Measurements from ENCODE around the gene TBL1Y. TPM values are rescaled to one million over a fixed set of nuclear protein-coding genes. Genes with fewer than 3 reads are reported as not detected.
"Not testable (repeated sequence)": the region's sequence is repeated elsewhere in the genome, so short reads cannot be mapped to it uniquely, and the experiment has no call there.

TBL1Y gene
- total RNA-seq = 0.07 TPM in 1 of 2 replicates, not detected in the other

DNA sequence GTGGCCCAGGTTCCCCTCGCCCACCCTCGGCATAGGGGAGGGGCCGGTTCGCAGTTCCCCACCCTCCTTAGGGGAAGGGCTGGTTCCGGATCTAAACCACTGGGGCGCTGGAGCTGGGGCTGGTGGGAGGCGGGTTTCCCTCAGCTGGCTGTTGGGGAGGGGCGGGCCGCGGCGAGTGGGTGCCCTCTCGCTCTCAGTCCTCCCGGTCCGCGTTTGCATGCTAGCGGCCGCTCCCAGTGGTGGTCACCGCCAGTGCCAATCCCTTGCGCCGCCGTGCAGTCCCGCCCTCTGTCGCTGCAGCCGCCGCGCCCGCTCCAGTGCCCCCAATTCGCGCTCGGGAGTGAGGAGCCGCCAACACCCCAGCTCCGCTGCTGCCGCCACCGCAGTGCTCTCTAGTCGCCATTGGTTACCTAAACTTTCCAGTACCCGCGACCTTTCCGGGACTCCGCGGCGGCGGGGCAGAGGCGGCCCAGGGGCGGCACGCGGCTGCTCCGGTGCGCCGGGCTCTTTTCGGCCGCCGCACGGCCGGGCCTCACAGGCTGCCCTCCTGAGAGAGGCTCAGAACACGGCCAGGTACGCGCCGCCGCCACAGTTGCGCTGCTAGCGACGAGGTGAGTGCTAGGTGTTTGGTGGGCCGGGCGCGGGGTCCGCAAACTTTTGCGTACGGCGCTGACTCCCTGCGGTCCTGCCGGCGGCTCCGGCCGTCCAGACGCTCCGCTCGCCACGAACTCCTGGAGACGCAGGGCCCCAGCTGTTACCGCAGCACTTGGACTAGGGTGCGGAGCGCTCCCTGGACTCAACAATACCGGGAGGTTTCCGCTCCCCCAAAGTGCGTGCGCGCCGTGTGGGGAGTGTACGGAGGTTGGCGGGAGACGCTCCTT is at the start of gene TBL1Y:
Gene TBL1Y (plus strand): TSS at position 326 of the 881 bp plus-strand sequence. CDS start 114,388 bp downstream, outside the sequence.
- intact Hi-C loops (cut with micrococcal nuclease) = no loop called here

DNA sequence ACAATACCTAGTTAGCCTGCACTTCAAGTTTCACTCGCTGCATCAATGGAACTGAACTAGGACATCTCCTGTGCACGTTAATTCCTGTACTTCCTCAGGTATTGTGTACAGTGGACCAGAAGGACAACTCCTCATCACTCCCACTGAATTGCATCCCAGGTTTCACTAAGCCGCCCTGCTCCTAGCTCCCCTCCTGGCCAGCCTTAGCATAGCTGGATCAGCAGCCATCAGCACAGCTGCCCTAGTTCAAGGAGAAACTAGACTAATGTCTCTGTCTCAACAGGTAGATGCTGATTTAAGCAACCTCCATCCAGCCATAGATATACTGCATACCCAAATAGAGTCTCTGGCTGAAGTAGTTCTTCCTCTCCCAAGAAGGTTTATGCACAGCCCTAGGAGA is 16.0 kb upstream of the TBL1Y start:
- intact Hi-C loops (cut with micrococcal nuclease) = no loop called here

DNA sequence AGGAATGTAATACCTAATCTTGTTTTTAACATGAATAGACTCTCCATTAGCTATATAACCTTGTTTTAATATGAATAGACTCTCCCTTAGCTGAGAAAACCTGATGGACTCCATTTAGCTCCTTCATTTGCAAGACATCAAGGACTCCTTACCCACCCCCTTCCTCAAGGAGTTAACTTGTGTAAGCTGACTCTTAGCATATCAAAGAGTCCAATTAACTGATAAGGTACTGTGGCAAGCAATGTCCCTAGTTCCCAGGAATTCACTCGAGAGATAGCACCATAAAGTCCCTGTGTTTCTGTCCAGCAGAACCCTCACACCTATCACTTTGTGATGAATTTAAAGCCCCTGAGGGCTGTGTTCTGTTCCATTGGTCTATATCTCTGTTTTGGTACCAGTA is 15.3 kb upstream of the TBL1Y start:
- intact Hi-C loops (cut with micrococcal nuclease) = no loop called here

DNA sequence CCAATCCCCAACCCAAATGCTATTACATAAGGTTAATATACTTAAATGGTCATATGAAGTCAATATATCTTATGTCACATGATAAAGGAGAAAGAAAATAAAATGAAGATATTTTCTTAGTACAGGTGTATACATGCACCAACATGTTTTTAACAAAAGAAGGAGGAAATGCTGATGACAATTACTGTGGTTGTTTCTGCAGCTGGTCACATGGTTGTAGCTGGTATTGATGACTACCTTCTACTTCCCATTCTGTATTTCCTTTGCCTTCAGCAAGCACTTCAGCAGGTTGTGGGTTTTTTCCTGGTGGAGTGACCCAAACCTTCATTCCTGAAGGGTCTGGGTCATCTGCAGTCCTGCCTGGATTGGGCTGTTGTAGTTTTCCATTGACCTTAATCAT is 8.4 kb upstream of the TBL1Y start:
- intact Hi-C loops (cut with micrococcal nuclease) = not testable (repeated sequence)

DNA sequence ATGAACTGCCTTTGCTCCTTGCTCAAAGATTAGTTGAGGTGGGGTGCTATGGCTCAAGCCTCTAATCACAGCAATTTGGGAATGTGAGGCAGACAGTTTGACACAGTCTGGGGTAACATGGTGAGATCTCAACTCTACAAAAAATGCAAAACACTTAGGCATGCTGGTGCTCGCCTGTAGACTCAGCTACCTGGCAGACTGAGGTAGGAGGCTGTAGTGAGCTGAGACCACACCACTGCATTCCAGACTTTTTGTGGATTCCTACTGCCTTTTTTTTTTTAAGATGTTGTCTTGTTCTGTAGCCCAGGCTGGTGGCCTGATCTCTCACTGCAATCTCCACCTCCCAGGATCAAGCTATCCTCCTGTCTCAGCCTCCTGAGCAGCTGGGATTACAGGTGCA is 2.9 kb upstream of the TBL1Y start:
- intact Hi-C loops (cut with micrococcal nuclease) = no loop called here

DNA sequence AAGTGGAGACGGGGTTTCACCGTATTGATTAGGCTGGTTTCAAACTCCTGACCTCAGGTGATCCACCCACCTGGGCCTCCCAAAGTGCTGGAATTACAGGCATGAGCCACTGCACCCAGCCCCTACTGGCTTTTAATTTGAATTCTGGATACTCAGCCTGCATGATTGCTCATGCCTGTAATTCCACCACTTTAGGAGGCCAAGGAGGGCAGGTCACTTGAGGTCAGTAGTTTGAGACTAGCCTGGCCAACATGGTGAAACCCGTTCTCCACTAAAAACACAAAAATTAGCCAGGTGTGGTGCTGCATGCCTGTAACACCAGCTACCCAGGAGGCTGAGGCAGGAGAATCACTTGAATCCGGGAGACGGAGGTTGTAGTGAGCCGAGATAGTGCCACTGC is 2.5 kb upstream of the TBL1Y start:
- intact Hi-C loops (cut with micrococcal nuclease) = not testable (repeated sequence)

DNA sequence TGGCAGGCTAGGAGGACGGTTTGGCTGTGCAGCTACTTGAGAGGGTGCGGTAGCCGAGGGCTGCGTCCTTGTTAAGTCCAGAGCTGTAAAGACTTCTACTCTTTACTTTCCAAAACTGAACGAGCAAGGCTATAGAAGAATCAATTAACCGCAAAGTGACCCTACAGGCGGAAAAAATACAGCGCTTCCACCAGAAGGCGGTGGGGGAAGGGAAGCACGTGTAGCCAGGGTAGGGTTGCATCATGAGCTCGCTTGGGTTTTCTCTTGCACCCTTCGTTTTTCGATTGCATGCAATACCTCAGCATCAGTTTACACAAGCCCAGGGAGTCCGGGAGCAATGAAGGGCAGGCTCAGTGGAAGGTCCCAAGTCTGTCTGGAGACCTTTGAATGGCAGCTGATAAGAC is 1.4 kb upstream of the TBL1Y start:
- intact Hi-C loops (cut with micrococcal nuclease) = no loop called here

DNA sequence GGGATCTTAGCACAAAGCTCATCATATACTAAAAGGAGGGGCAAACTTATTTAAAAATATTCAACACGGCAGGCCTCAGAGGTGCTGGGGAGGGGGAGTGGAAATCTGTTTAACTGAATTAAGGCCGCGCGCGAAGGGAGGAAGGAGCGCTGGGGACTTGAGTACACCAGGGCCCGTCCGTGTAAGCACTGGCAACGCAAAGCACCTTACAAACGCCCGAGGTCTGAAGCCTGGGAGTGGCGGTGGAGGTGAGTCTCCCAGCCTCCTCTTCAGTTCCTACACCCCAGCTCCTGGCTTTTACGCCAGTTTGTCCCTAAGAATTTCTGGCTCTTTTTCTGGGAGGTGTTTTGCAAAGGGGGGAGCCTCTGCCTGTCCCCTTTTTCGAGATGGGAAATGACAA is 641 bp upstream of the TBL1Y start:
- intact Hi-C loops (cut with micrococcal nuclease) = no loop called here

DNA sequence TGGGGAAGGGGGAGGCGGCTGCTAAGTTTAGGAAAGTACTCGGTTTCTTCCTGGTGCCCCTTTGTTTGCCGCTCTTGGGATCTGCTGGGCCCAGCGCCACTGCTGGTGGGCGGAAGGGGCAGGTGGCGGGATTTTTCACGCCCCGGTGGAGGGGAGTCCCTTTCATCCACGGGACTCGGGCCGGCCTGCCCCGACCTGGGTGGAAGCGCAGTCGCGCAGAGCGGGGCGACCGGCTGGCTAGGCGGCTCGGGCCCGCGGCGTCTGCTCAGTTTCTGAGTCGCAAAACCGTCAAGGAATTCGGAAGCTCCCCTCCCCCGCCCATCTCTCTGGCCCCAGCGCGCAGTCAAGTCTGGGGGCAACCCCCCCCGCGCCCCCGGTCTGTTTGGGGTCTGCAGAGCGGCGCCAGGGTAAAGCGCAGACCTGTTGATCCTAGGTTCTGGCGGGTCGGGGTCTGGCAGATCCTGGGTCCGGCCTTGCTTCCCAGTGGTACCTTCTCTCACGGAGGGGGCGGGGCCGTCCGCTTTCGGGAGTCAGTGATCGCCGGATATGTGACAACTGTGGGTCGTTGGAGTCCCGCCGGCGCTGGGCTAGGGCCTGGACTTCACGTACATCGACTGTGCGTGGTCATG is 870 bp downstream of the TBL1Y start, which contains the start of gene AMELY:
Gene AMELY (minus strand): TSS at position 500 of the 629 bp plus-strand sequence. CDS start 39,144 bp downstream, outside the sequence.
- intact Hi-C loops (cut with micrococcal nuclease) = no loop called here

DNA sequence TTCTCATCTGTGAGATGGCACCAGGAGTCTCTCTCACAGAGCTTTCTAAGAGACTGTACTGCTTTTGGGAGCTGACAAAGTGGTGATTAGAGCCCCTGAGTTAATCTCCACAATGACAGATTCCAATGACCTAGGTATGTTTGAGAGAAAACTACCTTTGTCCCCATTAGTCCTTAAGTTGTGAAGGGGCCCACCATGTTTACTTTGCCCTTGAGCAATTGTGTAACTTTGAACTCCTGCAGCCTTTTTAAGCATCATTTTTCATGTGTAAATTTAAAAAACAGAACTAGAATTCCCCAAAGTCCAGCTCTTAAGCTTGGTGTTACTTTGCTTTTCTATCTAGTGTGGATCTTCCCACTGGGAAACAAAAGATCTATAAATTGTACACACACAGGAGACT is 2.9 kb downstream of the TBL1Y start:
- intact Hi-C loops (cut with micrococcal nuclease) = no loop called here

DNA sequence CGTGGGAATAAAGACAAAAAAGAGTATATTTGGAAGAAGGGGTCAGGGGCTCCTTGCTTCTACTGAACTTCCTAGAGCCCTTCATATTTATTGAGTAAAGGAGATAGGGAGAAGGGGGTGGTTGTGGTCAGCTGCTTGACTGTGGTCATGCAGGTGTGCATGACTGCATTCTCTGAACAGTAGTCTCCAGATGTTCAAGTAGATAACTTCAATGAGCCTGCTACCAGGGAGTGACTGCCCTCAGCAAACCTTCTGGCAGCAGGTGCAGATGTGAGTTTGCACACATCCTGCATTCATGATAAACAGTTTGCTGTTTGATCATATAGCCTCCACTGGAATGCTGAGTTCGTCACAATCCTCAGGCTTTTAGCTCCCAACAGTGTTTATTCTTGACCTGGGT is 10.6 kb downstream of the TBL1Y start:
- intact Hi-C loops (cut with micrococcal nuclease) = no loop called here

DNA sequence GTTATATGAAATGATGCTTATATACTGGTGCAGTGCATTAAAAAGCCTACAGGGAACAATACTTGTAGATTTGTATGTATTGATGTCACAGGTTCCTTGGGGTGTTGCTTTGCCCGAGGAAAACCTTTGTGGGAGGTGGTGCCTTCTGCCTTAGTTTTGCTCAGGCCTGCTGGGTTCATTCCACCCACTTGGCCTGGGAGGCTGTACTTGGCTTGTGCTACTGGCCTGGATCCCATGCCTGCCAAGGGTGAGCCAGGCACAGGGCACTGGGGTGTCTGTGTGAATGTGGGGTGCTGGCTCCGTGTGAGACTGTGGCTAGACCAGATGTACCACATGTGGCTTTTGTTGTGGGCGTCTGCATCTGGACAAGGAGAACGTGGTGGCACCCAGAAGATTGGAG is 17.8 kb downstream of the TBL1Y start:
- intact Hi-C loops (cut with micrococcal nuclease) = no loop called here

DNA sequence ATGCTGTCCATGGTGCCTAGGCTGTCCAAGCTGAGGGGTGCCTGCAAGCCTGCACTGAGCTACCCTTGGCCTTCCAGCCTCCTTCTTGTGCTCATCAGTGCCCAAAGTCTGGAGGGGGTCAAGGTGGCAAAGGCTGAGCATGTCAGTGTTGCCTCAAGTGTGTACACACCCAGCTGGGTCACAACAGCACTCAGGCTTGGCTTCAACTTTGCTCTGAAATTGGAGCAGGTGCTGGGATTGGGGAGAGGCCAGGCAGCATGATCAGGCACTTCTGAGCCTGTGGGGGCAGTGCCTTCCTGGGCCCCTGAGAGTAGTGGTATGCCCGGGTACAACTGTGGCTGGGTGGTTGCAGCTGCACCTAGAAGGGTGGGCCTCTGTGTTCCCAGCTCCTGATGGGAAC is 18.7 kb downstream of the TBL1Y start:
- intact Hi-C loops (cut with micrococcal nuclease) = no loop called here

DNA sequence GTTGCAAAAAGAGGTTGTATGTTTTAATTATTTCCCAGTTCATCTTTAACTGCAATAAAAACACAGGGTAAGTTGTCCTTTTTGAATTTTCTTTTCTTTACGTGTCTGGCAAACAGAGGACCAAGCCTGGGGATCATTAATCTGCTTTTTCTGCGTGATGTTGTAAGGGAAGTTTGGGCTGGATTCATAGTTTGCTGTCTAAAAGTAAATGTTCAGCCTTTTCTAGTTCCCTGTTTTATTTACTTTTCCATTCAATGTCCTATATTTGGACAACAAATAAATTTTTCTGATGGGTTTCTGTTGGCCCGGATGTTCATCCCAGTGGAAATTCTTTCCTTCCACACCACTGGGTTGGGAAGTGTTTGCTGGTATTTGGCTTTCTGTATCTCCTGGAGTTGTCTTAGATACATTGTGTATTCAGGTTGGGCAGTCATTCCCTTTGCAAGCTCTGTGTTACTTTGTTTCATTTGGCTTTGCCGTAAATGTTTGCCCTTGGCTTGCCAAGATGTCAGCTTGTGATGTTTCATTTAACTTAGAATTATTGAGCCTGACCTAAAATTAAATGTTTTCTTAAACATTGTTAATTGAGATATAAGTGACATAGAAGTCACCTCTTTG is 21.4 kb downstream of the TBL1Y start:
- intact Hi-C loops (cut with micrococcal nuclease) = no loop called here

DNA sequence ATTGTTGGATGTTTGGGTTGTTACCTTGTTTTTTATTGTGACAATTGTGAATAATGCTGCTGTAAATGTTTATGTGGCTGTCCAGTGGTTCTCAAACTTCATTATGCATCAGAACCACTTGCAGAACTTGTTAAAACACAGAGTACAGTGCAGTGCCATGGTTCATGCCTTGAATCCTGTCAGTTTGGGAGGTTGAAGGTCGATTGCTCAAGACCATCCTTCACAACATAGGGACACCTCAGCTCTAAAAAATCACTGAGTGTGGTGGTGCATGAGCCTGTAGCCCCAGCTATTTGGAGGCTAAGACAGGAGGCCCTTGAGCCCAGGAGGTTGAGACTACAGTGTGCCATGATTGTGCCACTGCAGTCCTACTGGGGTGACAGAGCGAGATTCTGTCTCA is 25.0 kb downstream of the TBL1Y start:
- intact Hi-C loops (cut with micrococcal nuclease) = no loop called here

DNA sequence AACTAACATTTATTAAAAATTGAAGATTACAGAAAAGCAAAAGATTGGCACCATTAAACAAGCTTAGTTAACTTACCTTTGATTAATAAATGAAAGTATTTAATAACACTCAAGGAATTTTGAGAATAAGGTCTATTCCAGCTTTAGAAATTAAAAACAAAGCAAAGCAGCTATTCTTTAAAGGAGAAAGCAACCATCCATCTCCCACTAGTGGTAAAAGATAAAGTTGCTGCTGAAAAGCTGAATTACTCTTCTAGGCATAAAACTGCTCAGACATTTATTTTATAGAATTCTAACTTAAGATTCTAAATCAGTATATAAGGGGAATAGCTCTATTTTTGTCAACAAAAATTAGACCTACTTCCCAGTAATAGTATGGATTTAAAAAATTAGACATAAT is 37.2 kb downstream of the TBL1Y start:
- intact Hi-C loops (cut with micrococcal nuclease) = no loop called here

DNA sequence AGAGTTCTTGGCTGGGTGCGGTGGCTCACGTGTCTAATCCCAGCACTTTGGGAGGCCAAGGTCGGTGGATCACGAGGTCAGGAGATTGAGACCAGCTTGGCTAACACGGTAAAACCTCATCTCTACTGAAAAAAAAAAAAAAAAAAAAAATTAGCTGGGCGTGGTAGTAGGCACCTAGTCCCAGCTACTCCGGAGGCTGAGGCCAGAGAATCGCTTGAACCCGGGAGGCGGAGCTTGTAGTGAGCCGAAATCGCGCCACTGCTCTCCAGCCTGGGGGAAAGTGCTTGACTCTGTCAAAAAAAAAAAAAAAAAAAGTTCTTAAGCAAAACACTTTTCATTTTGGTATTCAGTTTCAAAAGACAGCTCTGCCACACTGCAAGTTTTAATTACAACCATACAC is 37.9 kb downstream of the TBL1Y start:
- intact Hi-C loops (cut with micrococcal nuclease) = no loop called here

DNA sequence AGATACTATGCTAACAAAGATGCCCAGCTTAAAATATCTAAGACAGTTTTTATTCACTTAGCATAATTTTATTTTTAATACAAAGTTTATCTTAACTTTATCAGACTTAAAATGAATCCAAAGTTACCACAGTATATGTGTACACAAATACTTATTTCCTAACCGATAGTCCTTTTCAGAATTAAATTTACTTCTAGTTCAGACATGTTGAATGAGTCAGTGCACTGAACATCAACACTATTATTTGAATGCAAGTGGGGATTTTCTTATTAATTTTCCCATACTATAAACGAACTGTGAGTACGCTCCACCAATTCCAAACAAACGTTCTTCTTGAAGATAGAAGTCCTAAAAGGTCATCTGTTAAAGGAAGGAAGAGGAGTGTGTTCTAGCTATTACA is 39.5 kb downstream of the TBL1Y start:
- intact Hi-C loops (cut with micrococcal nuclease) = no loop called here

DNA sequence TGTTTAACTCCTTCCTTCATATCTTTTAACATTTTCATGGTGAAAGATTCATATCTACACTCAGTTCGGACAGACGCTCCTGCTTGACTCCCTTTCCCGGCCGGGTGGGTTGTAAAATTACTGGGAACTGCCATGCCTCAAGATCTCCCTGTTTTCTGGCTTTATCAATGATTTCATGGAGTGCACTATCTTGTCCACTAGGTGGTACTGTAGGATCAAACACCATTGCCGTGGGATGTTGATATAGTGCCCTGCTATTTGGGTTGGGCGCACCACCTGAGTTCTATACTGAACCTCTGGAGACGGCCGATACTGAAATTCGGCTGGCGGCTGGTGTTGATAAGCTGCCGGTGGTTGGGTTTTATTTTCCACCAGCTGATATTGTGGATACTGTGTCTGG is 54.2 kb downstream of the TBL1Y start:
- intact Hi-C loops (cut with micrococcal nuclease) = loop anchor here (1.0 to 10.0 kb wide), 2 partner anchors 121 to 910 kb away; no protein-coding TSS in a partner anchor

DNA sequence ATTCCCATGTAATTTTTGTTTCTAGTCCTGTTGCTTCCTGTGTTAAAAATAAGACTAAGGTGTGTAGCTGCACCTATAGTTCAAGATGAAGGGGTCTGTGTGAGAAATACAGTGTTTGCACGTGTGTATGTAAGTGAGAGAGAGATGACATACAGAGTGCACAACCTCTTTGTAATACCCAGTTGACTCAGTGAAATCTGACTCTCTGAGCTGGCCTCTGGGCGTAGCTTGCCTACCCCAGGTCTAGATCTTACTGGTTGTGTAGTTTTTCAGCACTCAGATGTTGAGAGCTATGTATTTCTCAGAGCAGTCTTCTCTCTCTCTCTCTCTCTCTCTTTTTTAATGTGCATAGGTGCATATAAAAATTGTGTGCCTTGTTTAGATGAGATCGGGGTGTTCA is 56.0 kb downstream of the TBL1Y start:
- intact Hi-C loops (cut with micrococcal nuclease) = loop anchor here (10.0 kb wide), 1 partner anchor 908 kb away; no protein-coding TSS in a partner anchor

DNA sequence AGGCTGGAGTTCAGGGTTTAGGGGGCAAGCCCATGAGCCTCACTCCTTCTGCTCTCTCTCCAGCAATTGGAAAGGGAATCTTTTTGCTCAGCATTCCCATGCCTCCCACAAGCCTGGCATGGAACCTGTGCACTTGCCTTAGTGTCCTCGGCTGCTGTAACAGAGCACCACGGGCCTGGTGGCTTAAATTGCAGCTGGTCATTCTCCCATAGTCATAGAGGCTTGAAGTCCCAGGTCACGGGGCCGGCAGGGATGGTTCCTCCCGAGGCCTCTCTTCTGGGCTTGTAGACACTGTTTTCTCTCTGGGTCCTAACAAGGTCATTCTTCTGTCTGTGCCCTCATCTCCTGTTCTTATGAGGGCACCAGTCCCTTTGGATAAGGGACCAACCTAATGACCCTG is 57.2 kb downstream of the TBL1Y start:
- intact Hi-C loops (cut with micrococcal nuclease) = loop anchor here (10.0 kb wide), 1 partner anchor 907 kb away; no protein-coding TSS in a partner anchor

DNA sequence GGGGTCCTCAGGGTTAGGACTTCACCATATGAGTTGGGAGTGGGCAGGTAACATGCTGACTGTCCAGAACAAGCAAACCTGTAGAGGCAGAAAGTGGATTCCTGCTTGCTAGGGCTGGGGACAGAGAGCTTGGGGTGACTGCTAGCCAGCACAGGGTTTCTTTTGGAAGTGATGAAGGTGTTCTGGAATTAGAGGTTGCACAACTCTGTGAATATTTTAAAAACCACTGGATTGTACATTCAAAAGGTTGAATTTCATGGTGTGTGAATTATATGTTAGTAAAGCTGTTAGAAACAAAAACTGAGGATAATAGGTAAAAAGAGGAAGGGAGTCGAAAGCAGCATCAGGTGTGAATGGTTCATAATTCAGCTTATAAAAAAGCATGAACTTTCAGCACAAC is 57.7 kb downstream of the TBL1Y start:
- intact Hi-C loops (cut with micrococcal nuclease) = loop anchor here (10.0 kb wide), 1 partner anchor 907 kb away; no protein-coding TSS in a partner anchor

Data from T-helper 2 cell treated with Interferon-gamma antibody and Interleukin-4, amounts not matched to agents 100 ng/mL and 5 ng/mL, for 36 hours (primary cell).